GM19397 (cell line): ENCODE data around the gene TNFRSF9.
"Not testable (repeated sequence)": the region's sequence is repeated elsewhere in the genome, so short reads cannot be mapped to it uniquely, and the experiment has no call there.

Source experiments
- ATAC-seq: cut with Tn5 transposase; IDR thresholded peaks from one replicate; pipeline ENCODE4 v1.9.1; 2021; ENCODE audit warnings: mild to moderate bottlenecking, moderate library complexity; ENCODE audit not compliant: unreplicated experiment

The TNFRSF9 gene

DNA sequence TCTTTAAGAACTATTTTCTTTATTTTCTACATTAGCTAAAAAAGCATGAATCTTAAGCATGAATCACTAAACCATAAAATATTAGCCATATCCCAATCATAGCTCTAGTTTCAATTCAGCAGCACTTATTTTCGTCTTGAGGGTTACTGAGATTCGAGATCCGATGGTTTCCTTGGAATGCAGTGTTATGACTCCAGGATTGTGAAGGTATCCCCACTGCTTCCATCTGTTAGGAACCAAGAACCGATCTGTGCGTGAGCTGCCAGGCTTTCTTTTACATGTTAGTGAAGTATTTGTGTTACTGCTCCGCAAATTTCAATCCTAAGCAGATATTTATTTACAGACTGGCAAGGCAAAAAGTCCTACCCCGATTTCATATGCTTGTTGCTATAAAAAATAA lies 18.8 kb downstream of the TNFRSF9 start:
- no peak for ATAC-seq

DNA sequence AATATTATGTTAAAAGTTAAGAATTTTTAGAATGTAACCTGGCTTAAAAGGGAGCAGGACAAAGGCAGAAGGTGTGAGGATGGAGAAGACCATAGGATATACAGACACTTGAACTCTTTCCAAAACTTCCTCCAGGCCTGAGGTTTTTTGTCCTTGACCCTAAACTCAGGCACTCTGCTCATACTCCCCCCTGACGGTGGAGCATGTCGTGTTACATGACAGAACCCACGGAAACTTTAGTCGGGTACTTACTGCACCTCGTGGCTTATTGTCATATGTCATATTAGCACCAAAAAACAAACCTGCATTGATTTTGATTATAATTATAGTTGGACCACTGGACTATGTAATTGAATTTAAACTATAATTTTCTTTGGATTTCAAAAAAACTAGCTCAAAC lies 20.8 kb downstream of the TNFRSF9 start:
- no peak for ATAC-seq

DNA sequence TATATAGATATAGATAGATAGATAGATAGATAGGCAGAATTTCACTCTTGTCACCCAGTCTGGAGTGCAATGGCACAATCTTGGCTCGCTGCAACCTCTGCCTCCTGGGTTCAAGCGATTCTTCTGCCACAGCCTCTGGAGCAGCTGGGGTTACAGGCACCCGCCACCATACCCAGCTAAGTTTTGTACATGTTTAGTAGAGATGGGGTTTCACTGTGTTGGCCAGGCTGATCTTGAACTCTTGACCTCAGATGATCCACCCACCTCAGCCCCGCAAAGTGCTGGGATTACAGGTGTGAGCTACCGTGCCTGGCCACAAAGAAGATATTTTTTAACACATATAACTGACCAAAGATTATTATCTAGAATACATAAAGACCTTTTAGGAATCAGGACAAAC lies 22.7 kb downstream of the TNFRSF9 start:
- ATAC-seq: not testable (repeated sequence)

DNA sequence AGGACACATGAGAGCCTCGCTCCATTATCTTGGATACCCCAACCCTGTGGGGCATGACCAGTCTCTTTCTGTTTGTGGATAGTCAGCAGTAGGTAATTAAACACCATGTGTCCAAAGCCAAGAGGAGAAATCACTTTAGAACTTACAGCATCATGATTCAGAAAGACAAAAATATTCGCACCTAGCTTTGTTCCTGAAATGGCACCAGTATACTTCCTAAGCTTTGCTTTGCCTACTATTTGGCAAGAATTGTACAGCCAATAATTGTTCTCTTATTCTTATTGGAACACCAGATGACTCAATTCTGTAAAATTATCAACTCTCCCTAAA lies 24.2 kb downstream of the TNFRSF9 start:
- no peak for ATAC-seq

DNA sequence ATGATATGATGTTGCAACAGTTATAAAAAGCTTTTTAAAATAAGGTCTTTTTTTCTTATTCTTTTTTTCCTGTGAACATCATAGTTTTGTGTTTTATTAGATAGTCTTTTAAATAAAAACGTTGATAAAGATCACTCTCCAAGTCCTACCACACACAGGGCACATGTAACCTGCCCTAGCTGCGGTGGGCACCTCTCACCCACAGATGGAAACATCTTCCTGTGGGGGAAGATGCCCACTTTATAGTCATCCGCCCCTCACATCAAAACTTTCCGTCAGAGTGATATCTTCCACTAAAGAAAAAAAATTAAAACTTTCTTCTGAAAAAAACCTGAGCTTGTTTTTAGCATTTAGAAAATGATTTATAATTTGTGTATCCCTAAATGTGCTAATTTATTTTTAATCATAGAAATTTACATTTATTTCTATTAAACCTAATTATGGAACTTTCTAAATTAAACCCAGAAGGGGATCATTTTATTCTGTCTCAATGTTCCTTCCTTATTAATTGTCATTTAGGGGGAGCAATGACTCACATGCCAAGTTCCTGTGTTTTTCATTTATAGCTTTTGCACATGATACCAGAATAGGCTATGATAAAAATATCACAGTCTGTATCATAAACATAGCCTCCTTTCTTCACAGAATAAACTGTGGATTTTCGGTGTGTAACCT lies 24.7 kb downstream of the TNFRSF9 start:
- ATAC-seq: no peak

DNA sequence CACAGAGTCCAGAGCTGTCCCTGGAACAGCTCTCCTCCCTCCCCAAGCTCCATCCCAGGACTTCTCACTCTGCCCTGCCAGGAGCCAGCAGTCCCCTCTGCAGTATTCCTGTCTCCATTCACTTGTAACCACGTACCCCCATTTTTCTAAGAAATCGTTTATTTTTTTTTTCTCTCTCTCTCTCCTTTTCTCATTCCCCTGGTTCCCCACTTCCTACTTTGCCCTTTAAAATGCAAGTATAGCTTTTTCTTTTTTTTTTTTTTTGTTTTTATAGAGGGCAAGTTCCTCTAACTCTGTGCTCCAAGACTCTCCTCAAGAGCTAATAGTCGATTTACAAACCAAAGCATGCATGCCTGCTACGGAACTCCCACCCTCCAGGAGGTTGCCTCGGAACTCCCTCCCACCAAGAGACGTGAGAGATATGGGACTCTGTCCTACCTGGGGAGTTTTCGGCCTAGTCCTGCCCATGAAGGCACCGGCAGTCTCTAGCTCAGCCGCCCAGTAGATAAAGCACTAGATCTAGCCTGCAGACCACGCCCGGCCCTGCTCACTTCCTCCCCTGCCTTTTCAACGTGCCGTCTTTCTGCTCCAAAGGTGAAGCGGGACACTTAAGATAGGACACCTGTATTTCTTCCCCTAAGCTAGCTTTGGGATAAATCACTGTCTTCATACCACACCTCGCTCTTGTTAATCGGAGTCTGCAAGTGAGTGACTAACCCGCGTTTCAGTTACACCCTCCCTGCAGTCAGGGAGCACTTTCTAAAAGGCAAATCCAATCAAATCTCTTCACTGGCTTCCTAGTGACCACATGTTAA lies 27.7 kb downstream of the TNFRSF9 start:
- ATAC-seq: no peak

DNA sequence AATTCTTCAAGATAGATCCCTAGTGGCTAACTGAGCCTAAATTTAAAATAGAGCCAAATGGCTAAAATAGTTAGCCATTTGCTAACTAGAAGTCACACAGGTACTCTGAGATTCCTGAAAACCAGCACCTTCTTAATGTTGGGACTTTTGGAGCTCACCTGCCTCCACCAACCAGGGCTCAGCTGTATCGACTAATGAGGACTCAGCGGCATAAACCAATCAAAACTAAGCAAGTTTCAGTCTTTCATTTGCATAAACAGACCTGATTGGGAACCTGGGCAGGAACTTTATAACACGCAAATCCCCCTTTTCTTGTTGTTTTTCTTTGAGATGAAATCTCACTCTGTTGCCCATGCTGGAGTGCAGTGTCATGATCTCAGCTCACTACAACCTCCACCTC lies 28.5 kb downstream of the TNFRSF9 start:
- no peak for ATAC-seq

DNA sequence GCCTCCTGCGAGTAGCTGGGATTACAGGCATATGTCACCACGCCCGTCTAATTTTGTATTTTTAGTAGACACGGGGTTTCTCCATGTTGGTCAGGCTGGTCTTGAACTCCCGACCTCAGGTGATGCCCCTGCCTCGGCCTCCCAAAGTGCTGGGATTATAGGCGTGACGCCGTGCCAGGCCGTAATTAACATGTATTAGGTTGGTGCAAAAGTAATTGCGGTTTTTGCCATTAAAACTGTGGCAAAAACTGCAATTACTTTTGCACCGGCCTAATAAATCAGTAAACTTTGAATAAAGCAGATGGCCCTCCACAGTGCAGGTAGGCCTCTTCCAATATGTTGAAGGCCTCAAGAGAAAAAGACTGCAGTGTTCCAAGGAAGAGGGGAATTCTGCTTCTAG lies 35.4 kb downstream of the TNFRSF9 start:
- no peak for ATAC-seq

DNA sequence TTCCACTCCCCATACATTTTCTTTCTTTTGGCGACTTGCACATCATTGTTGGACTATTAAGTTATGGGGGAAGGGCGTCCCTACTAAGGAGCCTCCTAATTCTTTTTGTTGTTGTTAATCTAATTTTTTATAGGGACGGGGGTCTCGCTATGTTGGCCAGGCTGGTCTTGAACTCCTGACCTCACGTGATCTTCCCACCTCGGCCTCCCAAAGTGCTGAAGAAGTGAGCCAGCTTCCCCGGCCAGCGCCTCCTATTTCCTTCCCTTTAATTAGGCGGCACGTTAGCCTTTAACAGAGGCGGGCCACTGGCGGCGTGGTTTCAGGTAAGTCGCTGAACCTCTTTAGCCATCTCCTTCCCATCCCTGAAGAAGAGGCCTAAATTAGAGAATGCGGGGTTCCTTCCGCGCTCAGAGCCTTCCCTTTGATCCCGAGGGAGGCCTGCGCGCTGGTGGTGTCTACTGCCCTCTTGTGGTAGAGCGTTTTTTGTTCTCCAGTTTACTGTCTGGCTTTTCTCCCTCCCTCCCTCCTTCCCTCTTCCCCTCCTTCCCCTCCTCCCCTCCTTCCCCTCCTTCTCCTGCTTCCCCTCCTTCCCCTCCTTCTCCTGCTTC lies 38.1 kb downstream of the TNFRSF9 start:
- no peak for ATAC-seq

DNA sequence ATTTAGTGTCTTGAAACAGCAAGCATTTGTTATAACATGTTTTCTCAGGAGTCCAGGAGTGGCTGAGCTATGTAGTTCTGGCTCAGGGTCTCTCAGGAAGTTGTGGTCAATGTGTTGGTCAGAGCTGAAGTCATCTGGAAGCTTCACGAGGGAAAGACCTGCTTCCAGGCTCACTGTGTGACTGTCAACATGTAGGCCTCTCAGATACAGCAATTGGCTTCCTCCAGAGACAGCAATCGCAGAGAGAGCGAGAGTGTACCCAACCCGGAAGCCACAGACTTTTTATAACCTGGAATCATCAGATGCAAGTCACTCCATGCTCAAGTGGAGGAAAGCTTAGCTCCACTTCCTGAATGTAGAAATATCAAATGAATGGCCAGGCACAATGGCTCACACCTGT lies 40.9 kb downstream of the TNFRSF9 start:
- no peak for ATAC-seq

DNA sequence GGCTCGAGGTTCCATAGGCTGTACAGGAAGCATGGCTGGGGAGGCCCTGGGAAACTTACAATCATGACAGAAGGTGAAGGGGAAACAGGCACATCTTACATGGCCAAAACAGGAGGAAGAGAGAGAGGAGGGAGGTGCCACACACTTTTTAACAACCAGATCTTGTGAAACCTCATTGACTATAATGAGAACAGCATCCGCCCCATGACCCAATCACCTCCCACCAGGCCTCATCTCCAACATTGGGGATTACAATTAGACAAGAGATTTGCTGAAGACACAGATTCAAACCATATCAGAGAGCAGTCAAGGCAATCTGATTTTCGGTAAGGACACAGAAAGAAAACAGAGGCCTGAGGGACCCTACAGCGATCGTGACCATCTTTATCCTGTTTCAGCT lies 41.7 kb downstream of the TNFRSF9 start:
- no peak for ATAC-seq

DNA sequence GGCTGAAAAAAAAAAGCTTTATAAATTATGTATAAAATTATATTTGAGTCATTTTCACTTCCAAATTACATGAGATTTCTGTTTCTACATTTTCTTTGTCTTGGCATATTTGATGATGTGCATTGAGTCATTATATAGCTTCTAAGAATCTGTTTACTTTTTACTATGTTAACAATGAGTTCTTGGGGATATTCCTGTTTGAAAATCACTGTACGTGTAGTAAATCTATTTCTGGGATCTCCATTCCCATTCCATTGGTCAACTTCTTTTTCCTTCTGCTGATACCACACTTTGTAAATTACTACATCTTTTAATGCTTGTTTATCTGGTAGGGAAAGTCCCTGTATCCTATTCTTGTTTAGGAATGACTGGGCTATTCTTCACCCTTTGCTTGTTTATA lies 43.6 kb downstream of the TNFRSF9 start:
- ATAC-seq: no peak

DNA sequence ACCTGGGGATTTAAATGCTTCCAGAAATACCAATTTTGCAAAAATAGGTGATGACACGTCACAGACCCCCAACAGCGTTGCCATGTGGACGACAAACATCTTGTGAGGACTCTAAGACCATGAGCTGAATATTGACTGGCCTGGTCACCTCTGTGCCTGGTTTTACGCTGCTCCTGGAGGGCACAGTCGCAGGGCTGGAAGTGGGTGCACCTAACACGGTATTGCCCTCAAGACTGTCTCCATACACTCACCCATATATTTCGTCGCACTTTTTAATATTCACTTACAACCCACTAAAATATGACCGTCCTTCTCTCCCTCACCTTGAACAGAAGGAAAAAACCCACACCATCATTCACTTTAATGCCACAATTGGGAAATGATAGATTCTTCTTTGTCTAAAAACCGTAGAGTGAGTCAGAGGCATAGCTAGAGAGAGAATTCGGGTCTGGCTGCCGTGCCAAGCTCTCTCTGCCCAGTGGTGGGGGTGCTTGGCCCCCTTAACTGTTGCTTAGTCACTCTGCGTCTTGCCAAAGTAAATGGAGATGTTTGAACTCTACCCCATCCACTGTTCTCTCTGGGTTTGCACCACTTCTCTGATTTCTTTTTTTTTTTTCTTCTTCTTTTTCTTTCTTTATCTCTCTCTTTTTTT lies 47.0 kb downstream of the TNFRSF9 start:
- ATAC-seq: no peak

DNA sequence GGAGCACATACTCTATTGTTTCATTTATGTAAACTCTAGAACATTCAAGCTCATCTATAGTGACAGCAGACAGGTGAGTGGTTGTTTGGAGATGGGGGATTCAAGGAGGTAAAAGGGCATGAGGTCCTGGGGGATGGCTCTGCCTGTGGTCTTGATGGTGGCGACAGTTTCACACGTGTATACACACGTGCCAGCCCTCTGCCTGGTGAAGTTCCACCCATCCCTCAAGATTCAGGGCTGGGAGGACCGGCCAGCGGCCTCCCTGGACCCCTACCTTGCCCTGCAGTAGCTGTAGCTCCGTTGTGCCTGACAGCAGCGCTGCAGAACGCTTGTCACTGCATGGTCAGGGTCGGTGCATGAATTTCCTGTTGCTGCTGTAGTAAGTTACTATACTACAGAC lies 48.8 kb downstream of the TNFRSF9 start:
- no peak for ATAC-seq

DNA sequence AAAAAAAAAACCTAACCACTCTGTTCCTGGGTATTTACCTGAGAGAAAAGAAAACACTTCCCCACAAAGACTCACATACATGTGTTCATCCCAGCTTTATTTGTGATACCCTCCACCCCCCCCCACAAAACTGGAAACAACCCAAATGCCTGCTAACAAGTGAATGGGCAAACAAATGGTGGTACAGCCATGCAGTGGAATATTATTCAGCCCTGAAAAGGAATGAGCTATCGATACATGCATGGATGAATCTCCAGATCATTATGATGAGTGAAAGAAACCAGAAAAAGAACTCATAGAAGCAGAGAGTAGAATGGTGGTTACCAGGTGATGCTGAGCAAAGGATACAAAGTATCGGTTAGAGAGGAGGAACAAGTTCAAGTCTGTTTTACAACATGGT lies 49.8 kb downstream of the TNFRSF9 start:
- no peak for ATAC-seq

DNA sequence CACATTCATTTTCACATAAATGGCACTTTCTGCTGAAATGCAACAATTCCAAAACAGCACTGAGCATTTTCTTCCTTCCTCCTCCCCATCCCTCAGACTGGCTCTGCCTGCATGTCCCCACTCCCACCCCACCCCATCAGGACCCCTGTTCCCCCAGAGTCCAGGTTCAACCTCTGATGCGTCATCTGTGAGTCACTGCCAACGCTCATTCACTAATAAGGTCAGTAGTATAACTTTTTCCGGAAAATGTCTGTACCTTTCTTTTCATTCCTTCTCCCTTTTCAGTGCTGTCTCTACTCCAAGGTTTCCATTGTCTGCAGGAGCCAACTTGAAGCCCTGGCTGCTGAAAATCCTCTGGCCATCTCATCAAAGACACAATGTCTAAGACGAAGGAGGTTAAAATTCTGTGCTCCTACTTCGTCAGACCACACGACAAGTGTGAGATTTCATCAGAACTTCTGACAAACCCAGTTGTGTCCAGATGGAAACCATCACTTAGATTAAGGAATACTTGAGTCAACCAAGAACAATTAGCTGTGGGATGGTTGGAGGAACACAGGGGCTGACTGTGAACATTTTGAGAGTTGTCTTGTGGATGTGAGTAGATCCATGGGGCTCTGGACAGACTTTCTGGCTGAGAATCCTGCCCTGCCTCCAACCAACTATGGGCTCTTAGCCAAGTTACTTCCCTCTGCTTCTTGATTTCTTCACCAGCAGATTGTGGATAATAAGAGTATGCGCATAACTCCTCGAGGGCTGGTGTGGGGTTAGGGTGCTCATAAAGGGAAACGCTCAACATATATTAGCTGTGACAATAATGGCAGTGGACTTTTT lies 52.2 kb downstream of the TNFRSF9 start:
- no peak for ATAC-seq

DNA sequence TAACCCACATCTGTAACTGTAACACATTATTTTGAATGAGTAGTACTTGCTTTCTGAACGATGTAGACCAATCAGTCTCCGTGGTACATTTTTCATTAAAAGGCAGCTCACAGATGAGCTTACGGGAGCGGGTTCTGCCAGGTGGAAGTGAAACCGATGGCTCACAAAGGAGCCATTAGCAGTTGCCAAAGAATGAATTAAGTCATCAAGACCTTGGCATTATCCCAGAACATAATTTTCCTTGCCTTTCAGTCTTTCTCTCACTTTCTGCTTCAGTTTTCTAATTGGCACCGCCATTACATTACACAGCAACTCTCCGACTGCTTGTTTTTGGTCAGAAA lies 54.3 kb downstream of the TNFRSF9 start:
- no peak for ATAC-seq

DNA sequence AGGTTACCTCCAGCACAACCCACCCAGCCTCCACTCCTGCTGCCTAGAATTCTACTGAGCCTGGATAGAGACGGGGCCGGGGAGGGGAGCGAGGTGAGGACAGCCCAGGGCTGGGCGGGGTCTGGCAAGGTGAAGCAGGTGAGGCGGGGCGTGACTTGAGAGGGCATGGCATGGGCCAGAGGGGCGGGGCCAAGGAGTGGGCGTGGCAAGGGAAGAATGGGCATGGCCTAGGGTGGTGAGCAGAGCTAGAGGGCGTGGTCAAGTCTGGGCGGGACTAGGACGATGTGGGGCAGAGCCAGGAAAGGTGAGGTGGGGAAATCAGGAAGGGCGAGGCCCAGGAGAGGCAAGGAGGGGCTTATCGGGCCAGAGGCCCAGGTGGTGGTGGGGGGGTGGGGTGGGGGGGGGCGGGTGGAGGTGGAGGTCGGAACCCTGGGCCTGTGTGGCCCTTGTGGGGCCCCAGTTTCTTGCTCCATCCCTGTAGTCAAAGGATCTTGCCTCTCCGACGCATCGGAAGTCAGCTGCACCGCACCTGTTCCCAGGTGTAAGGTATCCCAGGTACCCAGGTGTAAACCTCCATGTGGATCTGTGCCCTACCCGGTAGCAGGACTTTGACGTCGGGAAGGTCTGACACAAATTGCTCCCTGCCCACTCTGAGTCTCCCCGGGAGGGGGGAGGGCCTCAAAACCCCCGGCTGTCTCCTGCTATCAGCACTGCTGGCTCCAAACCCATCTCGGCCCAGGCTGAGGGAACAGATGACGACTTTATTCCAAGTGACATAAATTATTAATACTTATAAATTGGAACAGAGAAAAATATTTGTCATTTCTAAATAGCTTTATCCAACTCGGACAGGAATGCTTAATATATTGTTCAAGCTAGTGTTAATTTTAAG lies 54.9 kb downstream of the TNFRSF9 start:
- no peak for ATAC-seq

DNA sequence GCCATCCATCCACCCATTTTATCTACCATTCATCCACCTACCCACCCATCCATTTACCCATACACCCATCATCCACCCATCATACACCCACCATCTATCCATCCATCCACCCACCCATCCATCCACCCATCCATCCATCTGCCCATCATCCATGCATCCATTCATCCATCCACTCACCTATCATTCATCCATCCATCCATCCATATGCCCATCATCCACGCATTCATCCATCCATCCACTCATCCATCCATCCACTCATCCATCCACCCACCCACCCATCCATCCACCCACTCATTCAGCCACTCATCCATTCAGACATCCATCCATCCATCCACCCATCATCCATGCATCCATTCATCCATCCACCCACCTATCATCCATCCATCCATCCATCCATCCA lies 55.9 kb downstream of the TNFRSF9 start:
- no peak for ATAC-seq

DNA sequence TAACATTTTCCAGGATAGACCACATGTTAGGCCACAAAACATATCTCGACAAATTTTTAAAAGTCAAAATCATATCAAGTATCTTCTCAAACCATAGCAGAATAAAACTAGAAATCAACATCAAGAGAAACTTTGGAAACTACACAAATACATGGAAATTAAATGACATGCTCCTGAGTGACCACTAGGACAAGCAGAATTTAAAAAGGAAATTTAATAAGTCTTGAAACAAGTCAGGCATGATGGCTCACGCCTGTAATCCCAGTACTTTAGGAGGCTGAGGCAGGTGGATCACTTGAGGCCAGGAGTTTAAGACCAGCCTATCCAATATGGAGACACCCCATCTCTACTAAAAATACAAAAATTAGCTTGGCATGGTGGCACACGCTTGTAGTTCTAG lies 61.4 kb downstream of the TNFRSF9 start:
- ATAC-seq: no peak
